Measurements from ENCODE around the gene MACROD2. TPM values are rescaled to one million over a fixed set of nuclear protein-coding genes. Genes with fewer than 3 reads are reported as not detected.

The MACROD2 gene
- total RNA-seq, 5 donors from 2014 or later (not counting 1 experiment from before 2014, with no cell fraction given): 0.23 to 1.3 (median 0.51) TPM; not detected in 2

GRCh38 chr20:14889496-14890255, 894.4 kb downstream of the MACROD2 start:
- no peaks in the 10 kb centered on the region for H3K27me3 Mint-ChIP-seq
- CTCF ChIA-PET: interaction anchor here in 1 of 2 donors (0.6 kb wide), 1 partner anchor 480 kb away, joined by 3 read pairs; no protein-coding TSS in a partner anchor
- no peak overlapping the region for H3K27ac ChIP-seq (ENCODE audit: low read length)
- H3K4me1 Mint-ChIP-seq: no peaks in the 10 kb centered on the region
- peaks cover 10 to 20% (median 20%) of the 10 kb centered on the region in 3 donors for H3K9me3 Mint-ChIP-seq
- no peaks in the 10 kb centered on the region for H3K27me3 ChIP-seq (replicated peaks in 1 of 2; ENCODE audit: control insufficient read depth in 2 of 2, extremely low read depth in 1 of 2, insufficient read depth in 2 of 2, low read length in 1 of 2)
- H3K4me1 ChIP-seq (ENCODE audit: control insufficient read depth in 1 of 2, extremely low read depth in 1 of 2, insufficient read depth in 2 of 2, low read length in 2 of 2): no peaks in the 10 kb centered on the region
- POLR2A ChIA-PET: no interaction called here
- ATAC-seq (replicated peaks in 1 of 4) (no peak), DNase-seq (no peak)
- H3K27ac Mint-ChIP-seq: no peak overlapping the region
- no peaks in the 10 kb centered on the region for H3K36me3 ChIP-seq (ENCODE audit: control insufficient read depth in 2 of 2, extremely low read depth in 1 of 2, insufficient read depth in 1 of 2, low read length in 1 of 2)
- no peaks in the 10 kb centered on the region for H3K9me3 ChIP-seq
- H3K4me3 Mint-ChIP-seq: no peak overlapping the region
- H3K36me3 Mint-ChIP-seq: no peaks in the 10 kb centered on the region
- no peak overlapping the region for H3K4me3 ChIP-seq (ENCODE audit: control insufficient read depth in 1 of 2, extremely low read depth in 1 of 2, low read length in 1 of 2)
- WGBS (ENCODE audit: insufficient coverage): 67% methylated on average over 4 of the region's 5 CpGs

GRCh38 chr20:14890713-14891112, 895.4 kb downstream of the MACROD2 start:
- no peaks in the 10 kb centered on the region for H3K4me1 Mint-ChIP-seq
- no peak for DNase-seq
- no peaks in the 10 kb centered on the region for H3K36me3 Mint-ChIP-seq
- H3K9me3 Mint-ChIP-seq: peaks cover 10 to 24% (median 15%) of the 10 kb centered on the region in 3 donors
- Histone ChIP-seq H3K9me3 (no peaks in the 10 kb centered on the region), H3K27ac (ENCODE audit: low read length) (no peak overlapping the region), H3K4me3 (ENCODE audit: control insufficient read depth in 1 of 2, extremely low read depth in 1 of 2, low read length in 1 of 2) (no peak overlapping the region), H3K4me1 (ENCODE audit: control insufficient read depth in 1 of 2, extremely low read depth in 1 of 2, insufficient read depth in 2 of 2, low read length in 2 of 2) (no peaks in the 10 kb centered on the region), H3K36me3 (ENCODE audit: control insufficient read depth in 2 of 2, extremely low read depth in 1 of 2, insufficient read depth in 1 of 2, low read length in 1 of 2) (no peaks in the 10 kb centered on the region), H3K27me3 (replicated peaks in 1 of 2; ENCODE audit: control insufficient read depth in 2 of 2, extremely low read depth in 1 of 2, insufficient read depth in 2 of 2, low read length in 1 of 2) (no peaks in the 10 kb centered on the region)
- no peak overlapping the region for H3K4me3 Mint-ChIP-seq
- CTCF ChIA-PET: no interaction called here
- H3K27ac Mint-ChIP-seq: no peak overlapping the region
- no peaks in the 10 kb centered on the region for H3K27me3 Mint-ChIP-seq
- POLR2A ChIA-PET: no interaction called here
- ATAC-seq (replicated peaks in 1 of 4): no peak

GRCh38 chr20:14892782-14893181, 897.5 kb downstream of the MACROD2 start:
- Mint-ChIP-seq H3K36me3 (no peaks in the 10 kb centered on the region), H3K27ac (no peak overlapping the region), H3K27me3 (no peaks in the 10 kb centered on the region), H3K9me3 (peaks cover 10 to 27% (median 15%) of the 10 kb centered on the region in 3 donors), H3K4me3 (no peak overlapping the region), H3K4me1 (no peaks in the 10 kb centered on the region)
- no peak for ATAC-seq (replicated peaks in 1 of 4)
- Histone ChIP-seq H3K36me3 (ENCODE audit: control insufficient read depth in 2 of 2, extremely low read depth in 1 of 2, insufficient read depth in 1 of 2, low read length in 1 of 2) (no peaks in the 10 kb centered on the region), H3K9me3 (no peaks in the 10 kb centered on the region), H3K4me1 (ENCODE audit: control insufficient read depth in 1 of 2, extremely low read depth in 1 of 2, insufficient read depth in 2 of 2, low read length in 2 of 2) (no peaks in the 10 kb centered on the region), H3K4me3 (ENCODE audit: control insufficient read depth in 1 of 2, extremely low read depth in 1 of 2, low read length in 1 of 2) (no peak overlapping the region), H3K27ac (ENCODE audit: low read length) (no peak overlapping the region), H3K27me3 (replicated peaks in 1 of 2; ENCODE audit: control insufficient read depth in 2 of 2, extremely low read depth in 1 of 2, insufficient read depth in 2 of 2, low read length in 1 of 2) (no peaks in the 10 kb centered on the region)
- WGBS (ENCODE audit: insufficient coverage): 92% methylated on average over 3 of the region's 4 CpGs
- ChIA-PET POLR2A (no interaction called here), CTCF (no interaction called here)
- no peak for DNase-seq

GRCh38 chr20:14896569-14896968, 901.3 kb downstream of the MACROD2 start:
- Mint-ChIP-seq H3K4me1 (no peaks in the 10 kb centered on the region), H3K27me3 (no peaks in the 10 kb centered on the region), H3K9me3 (peaks cover 3 to 21% (median 5%) of the 10 kb centered on the region in 3 donors), H3K4me3 (no peak overlapping the region), H3K36me3 (no peaks in the 10 kb centered on the region), H3K27ac (no peak overlapping the region)
- no peak for ATAC-seq (replicated peaks in 1 of 4)
- DNase-seq: no peak
- Histone ChIP-seq H3K4me1 (ENCODE audit: control insufficient read depth in 1 of 2, extremely low read depth in 1 of 2, insufficient read depth in 2 of 2, low read length in 2 of 2) (no peaks in the 10 kb centered on the region), H3K27me3 (replicated peaks in 1 of 2; ENCODE audit: control insufficient read depth in 2 of 2, extremely low read depth in 1 of 2, insufficient read depth in 2 of 2, low read length in 1 of 2) (no peaks in the 10 kb centered on the region), H3K4me3 (ENCODE audit: control insufficient read depth in 1 of 2, extremely low read depth in 1 of 2, low read length in 1 of 2) (no peak overlapping the region), H3K36me3 (ENCODE audit: control insufficient read depth in 2 of 2, extremely low read depth in 1 of 2, insufficient read depth in 1 of 2, low read length in 1 of 2) (no peaks in the 10 kb centered on the region), H3K27ac (ENCODE audit: low read length) (no peak overlapping the region), H3K9me3 (no peaks in the 10 kb centered on the region)
- CTCF ChIA-PET: no interaction called here
- POLR2A ChIA-PET: no interaction called here

- no peak overlapping the region for H3K27ac Mint-ChIP-seq
- ChIA-PET POLR2A (no interaction called here), CTCF (no interaction called here)
- Histone ChIP-seq H3K4me1 (ENCODE audit: control insufficient read depth in 1 of 2, extremely low read depth in 1 of 2, insufficient read depth in 2 of 2, low read length in 2 of 2) (no peaks in the 10 kb centered on the region), H3K4me3 (ENCODE audit: control insufficient read depth in 1 of 2, extremely low read depth in 1 of 2, low read length in 1 of 2) (no peak overlapping the region), H3K27me3 (replicated peaks in 1 of 2; ENCODE audit: control insufficient read depth in 2 of 2, extremely low read depth in 1 of 2, insufficient read depth in 2 of 2, low read length in 1 of 2) (no peaks in the 10 kb centered on the region), H3K27ac (ENCODE audit: low read length) (no peak overlapping the region), H3K36me3 (ENCODE audit: control insufficient read depth in 2 of 2, extremely low read depth in 1 of 2, insufficient read depth in 1 of 2, low read length in 1 of 2) (no peaks in the 10 kb centered on the region), H3K9me3 (no peaks in the 10 kb centered on the region)
- peaks cover 5 to 24% (median 7%) of the 10 kb centered on the region in 3 donors for H3K9me3 Mint-ChIP-seq
- H3K27me3 Mint-ChIP-seq: no peaks in the 10 kb centered on the region
- WGBS (ENCODE audit: insufficient coverage): no CpG with 5 or more reads among the region's 1 CpG
- H3K4me1 Mint-ChIP-seq: no peaks in the 10 kb centered on the region
- H3K4me3 Mint-ChIP-seq: no peak overlapping the region
- DNase-seq (no peak), ATAC-seq (replicated peaks in 1 of 4) (no peak)
- H3K36me3 Mint-ChIP-seq: no peaks in the 10 kb centered on the region
Observed at GRCh38 chr20:14897608-14898007, 902.3 kb downstream of the MACROD2 start.

GRCh38 chr20:14902432-14903089, 907.2 kb downstream of the MACROD2 start:
- DNase-seq (no peak), ATAC-seq (replicated peaks in 1 of 4) (no peak)
- POLR2A ChIA-PET: no interaction called here
- Histone ChIP-seq H3K27me3 (replicated peaks in 1 of 2; ENCODE audit: control insufficient read depth in 2 of 2, extremely low read depth in 1 of 2, insufficient read depth in 2 of 2, low read length in 1 of 2) (no peaks in the 10 kb centered on the region), H3K4me1 (ENCODE audit: control insufficient read depth in 1 of 2, extremely low read depth in 1 of 2, insufficient read depth in 2 of 2, low read length in 2 of 2) (no peaks in the 10 kb centered on the region), H3K4me3 (ENCODE audit: control insufficient read depth in 1 of 2, extremely low read depth in 1 of 2, low read length in 1 of 2) (no peak overlapping the region), H3K9me3 (no peaks in the 10 kb centered on the region), H3K36me3 (ENCODE audit: control insufficient read depth in 2 of 2, extremely low read depth in 1 of 2, insufficient read depth in 1 of 2, low read length in 1 of 2) (no peaks in the 10 kb centered on the region), H3K27ac (ENCODE audit: low read length) (no peak overlapping the region)
- no peaks in the 10 kb centered on the region for H3K36me3 Mint-ChIP-seq
- H3K4me3 Mint-ChIP-seq: no peak overlapping the region
- no peak overlapping the region for H3K27ac Mint-ChIP-seq
- peaks cover 7 to 28% (median 12%) of the 10 kb centered on the region in 3 donors for H3K9me3 Mint-ChIP-seq
- no peaks in the 10 kb centered on the region for H3K27me3 Mint-ChIP-seq
- WGBS (ENCODE audit: insufficient coverage): 25% methylated on average over 1 of the region's 4 CpGs
- CTCF ChIA-PET: interaction anchor here in 1 of 2 donors (0.6 kb wide), 1 partner anchor 1480 kb away, joined by 4 read pairs; no protein-coding TSS in a partner anchor
- no peaks in the 10 kb centered on the region for H3K4me1 Mint-ChIP-seq

Measured in T-cell (primary cell).